Panc1 (cell line): ENCODE data around the gene WDR77. TPM values are rescaled to one million over a fixed set of nuclear protein-coding genes. Genes with fewer than 3 reads are reported as not detected.

Experiments
- ATAC-seq: fragments of 200-7000 bp; cut with Tn5 transposase; 2 replicates; pipeline ENCODE4 v1.9.1; 2020; ENCODE audit warnings: mild to moderate bottlenecking, moderate library complexity
- BruUV-seq: library from RNA; stranded (reverse); fragments of 400-500 nt; replicated peaks from 2 replicates; lab custom pipeline; 2021; lab: Mats Ljungman, UMichigan
- CTCF ChIA-PET: fragments of 300-600 bp; sonication (Branson Sonifier 250); formaldehyde crosslinking; loops from one replicate; lab custom pipeline; 2022; ENCODE audit warnings: antibody characterized with exemption; lab: Charles Lee
- POLR2A ChIA-PET: fragments of 300-600 bp; sonication (Branson Sonifier 250); formaldehyde crosslinking; loops from one replicate; lab custom pipeline; 2022; ENCODE audit warnings: antibody characterized with exemption; lab: Charles Lee
- DNase-seq: peaks from one replicate; pipeline ENCODE4 v3.0.0-alpha.2; 2010; ENCODE audit warnings: low read depth, low spot score
- H3K27ac ChIP-seq: 2 replicates; pipeline ENCODE4 v1.5.1; 2011; ENCODE audit warnings: mild to moderate bottlenecking, low read length, inconsistent platforms
- H3K27me3 ChIP-seq: fragments of 200-500 bp; sonication (Bioruptor generic); 2 replicates; pipeline ENCODE4 v1.6.0; 2014; ENCODE audit warnings: low read length, inconsistent platforms; ENCODE audit not compliant: control insufficient read depth, insufficient read depth
- H3K36me3 ChIP-seq: fragments of 200-500 bp; sonication (Bioruptor generic); 2 replicates; pipeline ENCODE4 v1.5.1; 2014; ENCODE audit warnings: inconsistent platforms, mild to moderate bottlenecking, low read length, moderate library complexity; ENCODE audit not compliant: control insufficient read depth, insufficient read depth
- H3K4me1 ChIP-seq: 2 replicates; pipeline ENCODE4 v1.5.1; 2011; ENCODE audit warnings: inconsistent platforms, mild to moderate bottlenecking, low read length, moderate library complexity; ENCODE audit not compliant: control insufficient read depth, insufficient read depth
- H3K4me3 ChIP-seq, 2 experiments: 2 replicates each; pipeline ENCODE4 v1.5.1; 2011 to 2012; ENCODE audit warnings: low read depth in 2 of 2, low read length in 2 of 2, mild to moderate bottlenecking in 2 of 2, inconsistent platforms in 1 of 2, moderate library complexity in 1 of 2
- H3K9me3 ChIP-seq: fragments of 200-500 bp; sonication (Bioruptor generic); 2 replicates; pipeline ENCODE4 v1.5.1; 2014; ENCODE audit warnings: low read depth, mild to moderate bottlenecking, inconsistent platforms, low read length, moderate library complexity; ENCODE audit not compliant: control insufficient read depth, insufficient read depth
- POLR2AphosphoS5 ChIP-seq: IDR thresholded peaks from 2 replicates; pipeline ENCODE4 v1.6.1; 2012; ENCODE audit warnings: mild to moderate bottlenecking, low read depth, low read length, moderate library complexity
- SIN3A ChIP-seq: IDR thresholded peaks from 2 replicates; pipeline ENCODE4 v1.6.1; 2012; ENCODE audit warnings: low read depth, mild to moderate bottlenecking, low read length, moderate library complexity, borderline replicate concordance; ENCODE audit not compliant: insufficient read depth
- TCF7L2 ChIP-seq: IDR thresholded peaks from 2 replicates; pipeline ENCODE4 v1.6.1; 2011; ENCODE audit warnings: mild to moderate bottlenecking, low read depth, low read length, inconsistent platforms
- in situ Hi-C: cut with HindIII; loops from 2 replicates; pipeline ENCODE4 v1.10.0; 2016; ENCODE audit warnings: low sequenced_read_pairs, low pct_unique_long_range_greater_than_20kb
- intact Hi-C: fragments of 100-400 bp; cut with micrococcal nuclease; formaldehyde crosslinking; loops from one replicate; pipeline ENCODE4 v1.10.0; 2022; ENCODE audit not compliant: unreplicated experiment
- total RNA-seq: library from RNA; stranded (reverse); gene quantifications from one replicate; pipeline ENCODE4 v1.2.1, GENCODE V29; 2021; ENCODE audit not compliant: unreplicated experiment
- TF ChIP-seq, protein P1 (sequence below), 2 experiments: IDR thresholded peaks; 2 replicates each; pipeline ENCODE4 v1.6.1; 2011 to 2012; ENCODE audit warnings: low read depth in 2 of 2, control low read depth in 1 of 2, low read length in 1 of 2, mild to moderate bottlenecking in 1 of 2, moderate library complexity in 1 of 2; ENCODE audit not compliant: insufficient read depth in 1 of 2
- TF ChIP-seq, protein P2 (sequence below): fragments of 450-650 bp; IDR thresholded peaks from 2 replicates; pipeline ENCODE4 v1.5.1; 2017; ENCODE audit warnings: mild to moderate bottlenecking

WDR77 gene
- total RNA-seq, 1 experiment from 2014 or later, result 49.9 TPM

DNA sequence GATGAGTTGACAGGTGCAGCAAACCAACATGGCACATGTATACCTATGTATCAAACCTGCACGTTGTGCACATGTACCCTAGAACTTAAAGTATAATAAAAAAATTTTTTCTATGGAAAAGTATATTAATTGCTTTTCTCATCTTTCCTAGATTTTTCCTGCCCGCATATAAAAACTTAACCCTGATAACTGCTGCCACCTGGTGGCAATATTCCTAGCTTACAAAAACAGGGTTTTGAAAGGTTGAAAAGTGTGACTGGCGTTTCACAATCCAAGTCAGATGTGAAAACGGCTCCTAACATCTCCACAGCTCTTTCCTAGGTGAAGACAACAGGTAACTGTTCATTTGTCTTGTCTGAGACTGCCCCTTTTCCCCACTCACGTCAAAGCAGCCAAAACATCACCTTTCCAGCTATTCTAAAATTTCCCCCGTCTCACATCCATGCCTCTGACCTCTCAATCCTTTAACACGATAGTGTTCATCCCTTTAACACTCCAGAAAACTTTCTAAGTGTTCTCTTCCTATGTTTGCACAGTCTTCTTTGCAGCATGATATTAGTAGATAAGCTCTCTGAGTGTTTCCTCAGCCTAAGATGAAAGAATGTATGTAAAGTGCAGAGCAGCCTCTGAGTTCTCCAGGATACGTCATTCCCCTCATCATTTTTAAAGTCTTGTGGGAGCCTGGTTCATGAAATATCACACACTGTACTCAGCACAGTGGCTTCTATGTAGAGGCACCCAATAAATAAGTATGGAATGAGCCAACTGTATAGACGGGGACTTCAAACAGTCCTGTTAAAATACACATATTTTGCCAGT lies 49.1 kb downstream of the WDR77 start:
- Histone ChIP-seq H3K36me3 (no peaks in the 10 kb centered on the region), H3K27me3 (peaks cover 2% of the 10 kb centered on the region; the same call in 1 of the 2 replicates), H3K9me3 (no peaks in the 10 kb centered on the region), H3K27ac (no peak overlapping the region), H3K4me1 (no peaks in the 10 kb centered on the region), H3K4me3 (no peak overlapping the region)
- ChIA-PET CTCF (interaction anchor here (0.6 to 1.6 kb wide), 6 partner anchors 22 to 526 kb away, joined by 3 to 8 read pairs (median 3); no protein-coding TSS in a partner anchor), POLR2A (no interaction called here)
- ATAC-seq (no peak), DNase-seq (peak; percentile 1)
- in situ Hi-C loops (no loop called here), intact Hi-C loops (loop anchor here (2.0 kb wide), 1 partner anchor 177 kb away; no protein-coding TSS in a partner anchor)
- no TSS peak for BruUV-seq
- TF ChIP-seq, protein P1, sequence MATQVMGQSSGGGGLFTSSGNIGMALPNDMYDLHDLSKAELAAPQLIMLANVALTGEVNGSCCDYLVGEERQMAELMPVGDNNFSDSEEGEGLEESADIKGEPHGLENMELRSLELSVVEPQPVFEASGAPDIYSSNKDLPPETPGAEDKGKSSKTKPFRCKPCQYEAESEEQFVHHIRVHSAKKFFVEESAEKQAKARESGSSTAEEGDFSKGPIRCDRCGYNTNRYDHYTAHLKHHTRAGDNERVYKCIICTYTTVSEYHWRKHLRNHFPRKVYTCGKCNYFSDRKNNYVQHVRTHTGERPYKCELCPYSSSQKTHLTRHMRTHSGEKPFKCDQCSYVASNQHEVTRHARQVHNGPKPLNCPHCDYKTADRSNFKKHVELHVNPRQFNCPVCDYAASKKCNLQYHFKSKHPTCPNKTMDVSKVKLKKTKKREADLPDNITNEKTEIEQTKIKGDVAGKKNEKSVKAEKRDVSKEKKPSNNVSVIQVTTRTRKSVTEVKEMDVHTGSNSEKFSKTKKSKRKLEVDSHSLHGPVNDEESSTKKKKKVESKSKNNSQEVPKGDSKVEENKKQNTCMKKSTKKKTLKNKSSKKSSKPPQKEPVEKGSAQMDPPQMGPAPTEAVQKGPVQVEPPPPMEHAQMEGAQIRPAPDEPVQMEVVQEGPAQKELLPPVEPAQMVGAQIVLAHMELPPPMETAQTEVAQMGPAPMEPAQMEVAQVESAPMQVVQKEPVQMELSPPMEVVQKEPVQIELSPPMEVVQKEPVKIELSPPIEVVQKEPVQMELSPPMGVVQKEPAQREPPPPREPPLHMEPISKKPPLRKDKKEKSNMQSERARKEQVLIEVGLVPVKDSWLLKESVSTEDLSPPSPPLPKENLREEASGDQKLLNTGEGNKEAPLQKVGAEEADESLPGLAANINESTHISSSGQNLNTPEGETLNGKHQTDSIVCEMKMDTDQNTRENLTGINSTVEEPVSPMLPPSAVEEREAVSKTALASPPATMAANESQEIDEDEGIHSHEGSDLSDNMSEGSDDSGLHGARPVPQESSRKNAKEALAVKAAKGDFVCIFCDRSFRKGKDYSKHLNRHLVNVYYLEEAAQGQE (IDR thresholded peaks at IDR 0.05; ENCODE audit: insufficient read depth in 1 of 2, low read depth in 2 of 2, low read length in 1 of 2), result no peak
- TF ChIP-seq, protein P2, sequence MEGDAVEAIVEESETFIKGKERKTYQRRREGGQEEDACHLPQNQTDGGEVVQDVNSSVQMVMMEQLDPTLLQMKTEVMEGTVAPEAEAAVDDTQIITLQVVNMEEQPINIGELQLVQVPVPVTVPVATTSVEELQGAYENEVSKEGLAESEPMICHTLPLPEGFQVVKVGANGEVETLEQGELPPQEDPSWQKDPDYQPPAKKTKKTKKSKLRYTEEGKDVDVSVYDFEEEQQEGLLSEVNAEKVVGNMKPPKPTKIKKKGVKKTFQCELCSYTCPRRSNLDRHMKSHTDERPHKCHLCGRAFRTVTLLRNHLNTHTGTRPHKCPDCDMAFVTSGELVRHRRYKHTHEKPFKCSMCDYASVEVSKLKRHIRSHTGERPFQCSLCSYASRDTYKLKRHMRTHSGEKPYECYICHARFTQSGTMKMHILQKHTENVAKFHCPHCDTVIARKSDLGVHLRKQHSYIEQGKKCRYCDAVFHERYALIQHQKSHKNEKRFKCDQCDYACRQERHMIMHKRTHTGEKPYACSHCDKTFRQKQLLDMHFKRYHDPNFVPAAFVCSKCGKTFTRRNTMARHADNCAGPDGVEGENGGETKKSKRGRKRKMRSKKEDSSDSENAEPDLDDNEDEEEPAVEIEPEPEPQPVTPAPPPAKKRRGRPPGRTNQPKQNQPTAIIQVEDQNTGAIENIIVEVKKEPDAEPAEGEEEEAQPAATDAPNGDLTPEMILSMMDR, result peak; percentile 62

DNA sequence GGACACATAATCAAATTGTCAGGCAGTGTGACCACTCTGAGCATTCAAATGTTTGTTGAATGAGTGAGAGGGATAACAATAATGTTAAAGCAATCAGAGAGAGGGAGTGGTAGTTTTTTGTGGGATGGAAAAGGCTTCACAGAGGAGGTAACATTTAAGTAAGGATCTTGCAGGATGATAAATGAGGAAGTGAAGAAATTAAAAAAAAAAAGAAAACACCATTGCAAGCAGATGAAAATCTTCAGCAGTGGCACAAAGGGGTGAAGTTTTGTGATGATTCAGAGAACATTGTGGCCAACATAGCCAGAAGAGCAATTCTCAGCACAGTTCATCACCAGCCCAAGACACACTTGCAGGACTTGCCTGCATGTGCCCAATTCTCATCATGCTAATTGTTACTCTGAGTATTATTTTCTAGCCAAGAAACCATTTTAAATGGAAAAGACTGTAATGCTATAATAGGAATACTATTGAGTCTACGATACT lies 56.6 kb downstream of the WDR77 start:
- intact Hi-C loops, result no loop called here
- no peak for ATAC-seq
- Histone ChIP-seq H3K27me3 (no peaks in the 10 kb centered on the region), H3K4me3 (no peak overlapping the region), H3K27ac (no peak overlapping the region), H3K9me3 (no peaks in the 10 kb centered on the region), H3K36me3 (no peaks in the 10 kb centered on the region), H3K4me1 (no peaks in the 10 kb centered on the region)
- POLR2A ChIA-PET, result no interaction called here
- TF ChIP-seq, protein P2, result no peak
- TF ChIP-seq, protein P1 (IDR thresholded peaks at IDR 0.05; ENCODE audit: insufficient read depth in 1 of 2, low read depth in 2 of 2, low read length in 1 of 2), result no peak
- TF ChIP-seq TCF7L2 (no peak), POLR2AphosphoS5 (no peak), SIN3A (no peak)
- CTCF ChIA-PET, result no interaction called here
- no TSS peak for BruUV-seq
- DNase-seq, result no peak
- in situ Hi-C loops, result no loop called here
